H1 (cell line): ENCODE results near the gene NELFB. TPM values are rescaled to one million over a fixed set of nuclear protein-coding genes. Genes with fewer than 3 reads are reported as not detected.

Experiments used
- CTCF ChIA-PET: fragments of 300-600 bp; sonication (Branson Sonifier 250); formaldehyde crosslinking; loops from one replicate; lab custom pipeline; 2021; ENCODE audit not compliant: partially characterized antibody; lab: Charles Lee
- POLR2A ChIA-PET: fragments of 300-600 bp; sonication (Branson Sonifier 250); formaldehyde crosslinking; loops from one replicate; lab custom pipeline; 2021; ENCODE audit warnings: inconsistent platforms; ENCODE audit not compliant: partially characterized antibody; lab: Charles Lee
- DNase-seq, 2 experiments: peaks; one replicate each; pipeline versions ENCODE4 v3.0.0 to v3.0.0-alpha.2; 2010 to 2022; ENCODE audit warnings: low spot score in 2 of 2, low read depth in 1 of 2, mixed read lengths in 1 of 2
- FAIRE-seq: peaks from 2 replicates; lab custom pipeline; 2011; peaks lifted over from hg19 to GRCh38; lab: Jason Lieb, UNC
- H2AFZ ChIP-seq: 2 replicates; pipeline ENCODE4 v1.8.1; 2012; ENCODE audit warnings: low read length, inconsistent platforms
- H2AK5ac ChIP-seq: 2 replicates; pipeline ENCODE4 v1.6.1; 2013; ENCODE audit warnings: low read depth, low read length
- H2BK120ac ChIP-seq: replicated peaks from 2 replicates; pipeline ENCODE3; 2013; ENCODE audit warnings: low read depth, low read length, inconsistent platforms
- H2BK12ac ChIP-seq: 2 replicates; pipeline ENCODE4 v1.6.1; 2013; ENCODE audit warnings: low read depth, low read length
- H2BK15ac ChIP-seq: 2 replicates; pipeline ENCODE4 v1.6.1; 2013; ENCODE audit warnings: low read length
- H2BK20ac ChIP-seq: 2 replicates; pipeline ENCODE4 v1.6.1; 2013; ENCODE audit warnings: low read length
- H2BK5ac ChIP-seq: 2 replicates; pipeline ENCODE4 v1.6.1; 2013; ENCODE audit warnings: low read depth, low read length
- H3K14ac ChIP-seq: 2 replicates; pipeline ENCODE4 v1.6.1; 2013; ENCODE audit warnings: inconsistent platforms; ENCODE audit not compliant: insufficient read length
- H3K18ac ChIP-seq: 2 replicates; pipeline ENCODE4 v1.6.1; 2013; ENCODE audit warnings: low read length; ENCODE audit errors: extremely low read depth
- H3K23ac ChIP-seq: 2 replicates; pipeline ENCODE4 v1.6.1; 2013; ENCODE audit warnings: inconsistent platforms; ENCODE audit not compliant: insufficient read length
- H3K23me2 ChIP-seq: 2 replicates; pipeline ENCODE4 v1.6.1; 2013; ENCODE audit warnings: low read depth, low read length
- H3K27ac ChIP-seq: 2 replicates; pipeline ENCODE4 v1.6.1; 2011; ENCODE audit warnings: low read depth, low read length, inconsistent platforms
- H3K27me3 ChIP-seq, 4 experiments: replicated peaks in 1 of 4; 1 replicate in 1 of 4; 2 replicates in 3 of 4; pipeline versions ENCODE4 v1.6.1 to v1.8.1; 2011 to 2013; ENCODE audit warnings: low read length in 3 of 4, mild to moderate bottlenecking in 3 of 4, inconsistent platforms in 2 of 4, mixed read lengths in 2 of 4, moderate library complexity in 1 of 4; ENCODE audit not compliant: control insufficient read depth in 3 of 4, insufficient read depth in 3 of 4; ENCODE audit errors: extremely low read depth in 1 of 4
- H3K36me3 ChIP-seq, 4 experiments: 2 replicates each; pipeline versions ENCODE4 v1.6.1 to v1.8.1; 2011 to 2013; ENCODE audit warnings: mild to moderate bottlenecking in 4 of 4, low read length in 3 of 4, moderate library complexity in 2 of 4, control low read depth in 1 of 4, inconsistent platforms in 1 of 4; ENCODE audit not compliant: insufficient read depth in 4 of 4, control insufficient read depth in 2 of 4
- H3K4ac ChIP-seq: replicated peaks from 2 replicates; pipeline ENCODE3; 2013; ENCODE audit warnings: low read length, low read depth, mixed read lengths, inconsistent platforms; ENCODE audit not compliant: insufficient read length
- H3K4me1 ChIP-seq, 4 experiments: replicated peaks in 1 of 4; 1 replicate in 1 of 4; 2 replicates in 3 of 4; pipeline versions ENCODE4 v1.6.1 to v1.8.1; 2011 to 2013; ENCODE audit warnings: low read length in 3 of 4, inconsistent platforms in 2 of 4, mixed read lengths in 1 of 4; ENCODE audit not compliant: insufficient read depth in 4 of 4, control insufficient read depth in 3 of 4
- H3K4me2 ChIP-seq, 2 experiments: 2 replicates each; pipeline versions ENCODE4 v1.6.1 to v1.8.1; 2011 to 2013; ENCODE audit warnings: low read depth in 2 of 2, low read length in 2 of 2, control low read depth in 1 of 2, inconsistent platforms in 1 of 2, mild to moderate bottlenecking in 1 of 2; ENCODE audit not compliant: insufficient read depth in 1 of 2
- H3K4me3 ChIP-seq, 4 experiments: fragments of 200-600, 300-600 bp in 1 of 4; sonication (generic), shearing (Covaris generic), sonication (Bioruptor Twin) in 1 of 4; 2 replicates each; pipeline versions ENCODE4 v1.5.1 to v1.8.1; 2011 to 2016; ENCODE audit warnings: low read length in 4 of 4, low read depth in 3 of 4, control low read depth in 2 of 4, inconsistent platforms in 2 of 4, mild to moderate bottlenecking in 2 of 4, mixed read lengths in 1 of 4, moderate library complexity in 1 of 4; ENCODE audit not compliant: insufficient read depth in 2 of 4; ENCODE audit errors: extremely low read depth in 1 of 4
- H3K56ac ChIP-seq: replicated peaks from 2 replicates; pipeline ENCODE3; 2013; ENCODE audit warnings: low read depth, mild to moderate bottlenecking, mixed read lengths, low read length, inconsistent platforms; ENCODE audit not compliant: insufficient read length
- H3K79me1 ChIP-seq: 2 replicates; pipeline ENCODE4 v1.6.1; 2013; ENCODE audit warnings: low read depth, low read length, control low read depth
- H3K79me2 ChIP-seq, 2 experiments: 2 replicates each; pipeline versions ENCODE4 v1.6.1 to v1.8.1; 2012 to 2013; ENCODE audit warnings: low read length in 2 of 2, mild to moderate bottlenecking in 2 of 2, inconsistent platforms in 1 of 2; ENCODE audit not compliant: insufficient read depth in 2 of 2, control insufficient read depth in 1 of 2
- H3K9ac ChIP-seq, 4 experiments: replicated peaks in 1 of 4; 1 replicate in 1 of 4; 2 replicates in 3 of 4; pipeline versions ENCODE4 v1.6.1 to v1.8.1; 2011 to 2013; ENCODE audit warnings: low read depth in 3 of 4, low read length in 3 of 4, control low read depth in 2 of 4, mild to moderate bottlenecking in 2 of 4, moderate library complexity in 2 of 4, inconsistent platforms in 1 of 4; ENCODE audit errors: extremely low read depth in 1 of 4
- H3K9me3 ChIP-seq, 2 experiments: 2 replicates each; pipeline versions ENCODE4 v1.6.1 to v1.8.1; 2012 to 2013; ENCODE audit warnings: mild to moderate bottlenecking in 2 of 2, moderate library complexity in 2 of 2, control low read depth in 1 of 2, inconsistent platforms in 1 of 2, low read depth in 1 of 2, low read length in 1 of 2, mixed read lengths in 1 of 2; ENCODE audit not compliant: insufficient read depth in 2 of 2
- H4K20me1 ChIP-seq, 2 experiments: replicated peaks in 1 of 2; 2 replicates each; pipeline versions ENCODE3 to v1.8.1; 2011 to 2013; ENCODE audit warnings: inconsistent platforms in 2 of 2, low read length in 2 of 2, mild to moderate bottlenecking in 1 of 2; ENCODE audit not compliant: insufficient read depth in 2 of 2, control insufficient read depth in 1 of 2
- H4K5ac ChIP-seq: 2 replicates; pipeline ENCODE4 v1.6.1; 2013; ENCODE audit warnings: low read length, low read depth, mixed read lengths, inconsistent platforms; ENCODE audit not compliant: insufficient read length
- H4K8ac ChIP-seq: 2 replicates; pipeline ENCODE4 v1.8.0; 2013; ENCODE audit warnings: mild to moderate bottlenecking, moderate library complexity, low read length, inconsistent platforms; ENCODE audit not compliant: insufficient read depth; ENCODE audit errors: extremely low read depth
- H4K91ac ChIP-seq: replicated peaks from 2 replicates; pipeline ENCODE3; 2013; ENCODE audit warnings: low read length, mixed read lengths, inconsistent platforms; ENCODE audit not compliant: insufficient read length
- BACH1 ChIP-seq: IDR thresholded peaks from 2 replicates; pipeline ENCODE4 v1.6.1; 2012; ENCODE audit warnings: low read length, improper control_type of control experiment
- CTBP2 ChIP-seq: IDR thresholded peaks from 2 replicates; pipeline ENCODE4 v1.7.0; 2011; ENCODE audit warnings: borderline replicate concordance, mild to moderate bottlenecking, moderate library complexity, mixed read lengths, low read length; ENCODE audit not compliant: insufficient read depth, insufficient read length
- EGR1 ChIP-seq: IDR thresholded peaks from 2 replicates; pipeline ENCODE4 v1.6.1; 2011; ENCODE audit warnings: low read depth, low read length, borderline replicate concordance
- RBBP5 ChIP-seq: IDR thresholded peaks from 2 replicates; pipeline ENCODE4 v1.7.1; 2012; ENCODE audit warnings: low read depth, mild to moderate bottlenecking, inconsistent platforms, low read length, moderate library complexity, borderline replicate concordance
- SIN3A ChIP-seq, 2 experiments: IDR thresholded peaks in 1 of 2; conservative IDR thresholded peaks in 1 of 2; 2 replicates each; pipeline ENCODE4 v1.6.1; 2011 to 2012; ENCODE audit warnings: low read length in 2 of 2, improper control_type of control experiment in 1 of 2, low read depth in 1 of 2, mild to moderate bottlenecking in 1 of 2
- WGBS, 2 experiments: shearing (Covaris generic) in 1 of 2; methylation state at CpG; one replicate each; pipeline versions ENCODE4 v1.1.6 to v1.1.7; 2013 to 2015; ENCODE audit warnings: low lambda C conversion rate in 2 of 2, mixed read lengths in 2 of 2, inconsistent platforms in 1 of 2, low coverage in 1 of 2, missing lambda C conversion rate in 1 of 2; ENCODE audit not compliant: insufficient replicate concordance in 2 of 2, insufficient coverage in 1 of 2, insufficient read length in 1 of 2; ENCODE audit errors: extremely low coverage in 1 of 2, missing lambda C conversion rate in 1 of 2; 5-methylcytosine and 5-hydroxymethylcytosine counted together
- polyA plus RNA-seq, 7 experiments: library from polyadenylated mRNA; depleted of rRNA in 3 of 7; stranded (reverse) in 5 of 7; unstranded in 2 of 7; fragments of >200 nt in 5 of 7; fragments of 200-250 nt in 2 of 7; gene quantifications; 1 replicate in 5 of 7; 2 replicates in 1 of 7; 4 replicates in 1 of 7; pipeline versions ENCODE4 v1.2.1 to v1.2.3, GENCODE V29; 2011 to 2013; ENCODE audit warnings: missing spikeins in 2 of 7, mixed read lengths in 2 of 7
- total RNA-seq: library from RNA; stranded (reverse); fragmentation: NEBNext Ultra II Directional; extraction: Animal tissue kit (Norgen Biotek cat#: 25700); gene quantifications from 2 replicates; pipeline ENCODE4 v1.2.1, GENCODE V29; 2021

The NELFB gene
- total and polyA plus RNA-seq, 2 of the 8 experiments (the other 6 are each of a cell fraction or from before 2014, with no cell fraction given), result 57.6 to 78.0 TPM

- H3K4me3 ChIP-seq, result peak overlapping the region; percentile 42 to 75 (median 54)
- H3K14ac ChIP-seq, result no peak overlapping the region
- DNase-seq, result peak in 1 of 2 experiments; percentile 80
- peaks cover 0 to 12% (median 0%) of the 10 kb centered on the region in 4 experiments; a peak in 2 of 8 replicates for H3K36me3 ChIP-seq
- H4K91ac ChIP-seq, result no peak overlapping the region
- peaks cover 0 to 18% (median 14%) of the 10 kb centered on the region in 4 experiments; a peak in 6 of 7 replicates for H3K4me1 ChIP-seq
- H2BK120ac ChIP-seq, result no peak overlapping the region
- no peak overlapping the region for H2BK5ac ChIP-seq
- H3K27me3 ChIP-seq, result peaks cover 2 to 27% (median 14%) of the 10 kb centered on the region in 4 experiments; a peak in 6 of 7 replicates
- 7% methylated on average over 27 of the region's 39 CpGs; no CpG with 5 or more reads in 1 of the 2 experiments for WGBS, 2 experiments
- CTCF ChIA-PET, result interaction anchor here (0.7 to 3.8 kb wide), 14 partner anchors 9 to 1208 kb away, joined by 3 to 19 read pairs (median 4); partner anchors contain the start of gene NRARP
- no peak overlapping the region for H3K23ac ChIP-seq
- H3K27ac ChIP-seq, result no peak overlapping the region
- H4K5ac ChIP-seq, result no peak overlapping the region
- H2BK12ac ChIP-seq, result no peak overlapping the region
- TF ChIP-seq SIN3A (conservative IDR thresholded peaks at IDR 0.05 in 1 of 2, IDR thresholded peaks at IDR 0.05 in 1 of 2; ENCODE audit: low read depth in 1 of 2, low read length in 2 of 2) (0 out of 4 replicates have a peak, but pooled peaks of 1 of the 2 experiments have one; percentile 24), CTBP2 (peak; percentile 19), BACH1 (no peak), RBBP5 (peak; percentile 61; the same call in 1 of the 2 replicates), EGR1 (peak; percentile 13; the same call in 1 of the 2 replicates)
- TF ChIP-seq, all 59 proteins: peak for 4
- H4K20me1 ChIP-seq, result peaks cover 0 to 8% of the 10 kb centered on the region in 2 experiments
- H3K4me2 ChIP-seq, result peak overlapping the region; percentile 77 to 89
- peak overlapping the region; percentile 78 for H3K4ac ChIP-seq
- H2BK15ac ChIP-seq, result no peak overlapping the region; the same call in 1 of the 2 replicates
- H3K79me1 ChIP-seq, result no peaks in the 10 kb centered on the region; the same call in 1 of the 2 replicates
- no peak overlapping the region for H3K56ac ChIP-seq
- no peak overlapping the region for H3K9ac ChIP-seq
- no peak overlapping the region for H2AK5ac ChIP-seq
- H2BK20ac ChIP-seq, result no peak overlapping the region
- no peaks in the 10 kb centered on the region; a peak in 1 of 4 replicates for H3K9me3 ChIP-seq
- H3K18ac ChIP-seq, result peak overlapping the region; percentile 71
- H3K23me2 ChIP-seq, result peaks cover 11% of the 10 kb centered on the region; the same call in 1 of the 2 replicates
- H4K8ac ChIP-seq, result 0 out of 2 replicates have a peak overlapping the region, but pooled peaks have one; percentile 16
- FAIRE-seq, result no peak
- H3K79me2 ChIP-seq, result no peaks in the 10 kb centered on the region
- no peak overlapping the region for H2AFZ ChIP-seq
- POLR2A ChIA-PET, result interaction anchor here (0.6 to 2.0 kb wide), 14 partner anchors 8 to 80 kb away, joined by 3 to 6 read pairs (median 4); partner anchors contain the start of genes CYSRT1, NELFB, NRARP and TUBB4B
These were observed 26.4 kb downstream of the NELFB start for GRCh38 chr9:137281345-137282116.
